Activated T-helper 17 cell treated with anti-CD3 and anti-CD28 coated beads, Interleukin-2, amount 50 U/mL, for 72 hours (primary cell): Measurements from ENCODE around the gene NOX1. TPM values are rescaled to one million over a fixed set of nuclear protein-coding genes. Genes with fewer than 3 reads are reported as not detected.
"Not testable (repeated sequence)": the region's sequence is repeated elsewhere in the genome, so short reads cannot be mapped to it uniquely, and the experiment has no call there.

Experiments used
- ATAC-seq: fragments of 150-1000 bp; cut with Tn5 transposase; replicated peaks from 2 replicates; pipeline ENCODE4 v1.10.0; 2021; ENCODE audit warnings: mild to moderate bottlenecking, moderate library complexity
- H3K27ac Mint-ChIP-seq: one replicate; pipeline ENCODE4 v1.8.0; 2022; ENCODE audit warnings: mixed read lengths
- H3K27me3 Mint-ChIP-seq: one replicate; pipeline ENCODE4 v1.8.0; 2022; ENCODE audit warnings: mixed read lengths
- H3K36me3 Mint-ChIP-seq: one replicate; pipeline ENCODE4 v1.8.0; 2022; ENCODE audit warnings: low read depth, mild to moderate bottlenecking, mixed read lengths
- H3K4me1 Mint-ChIP-seq: one replicate; pipeline ENCODE4 v1.8.0; 2022; ENCODE audit warnings: mixed read lengths
- H3K4me3 Mint-ChIP-seq: one replicate; pipeline ENCODE4 v1.8.0; 2022; ENCODE audit warnings: mild to moderate bottlenecking, mixed read lengths
- H3K9me3 Mint-ChIP-seq: one replicate; pipeline ENCODE4 v1.8.0; 2022; ENCODE audit warnings: mixed read lengths
- total RNA-seq, 2 donors: library from RNA; stranded (reverse); gene quantifications; one replicate each; pipeline ENCODE4 v1.2.3, GENCODE V29; 2022

NOX1 gene
- total RNA-seq, 2 donors from 2014 or later = not detected

DNA sequence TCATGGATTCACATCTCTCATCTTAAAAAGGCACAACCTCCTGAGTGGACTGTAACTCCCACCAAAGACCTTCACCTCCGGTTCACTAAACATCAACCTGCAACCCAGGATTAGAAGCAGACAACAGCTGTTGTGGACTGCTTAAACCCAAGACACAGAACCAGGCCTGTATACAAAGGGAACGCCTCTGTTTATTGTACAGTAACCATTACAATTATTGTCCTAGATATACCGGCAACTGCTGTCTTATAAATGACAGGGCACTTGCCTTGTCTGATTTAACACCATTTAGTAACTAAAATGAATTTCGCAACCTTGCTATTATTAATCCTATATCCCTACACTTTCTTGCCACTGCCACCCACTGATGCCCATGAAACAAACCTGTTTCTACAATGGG lies 76.8 kb downstream of the NOX1 start:
- Mint-ChIP-seq H3K27me3 (no peaks in the 10 kb centered on the region), H3K9me3 (no peaks in the 10 kb centered on the region), H3K27ac (no peak overlapping the region), H3K36me3 (no peaks in the 10 kb centered on the region), H3K4me1 (no peaks in the 10 kb centered on the region), H3K4me3 (no peak overlapping the region)
- no peak for ATAC-seq

DNA sequence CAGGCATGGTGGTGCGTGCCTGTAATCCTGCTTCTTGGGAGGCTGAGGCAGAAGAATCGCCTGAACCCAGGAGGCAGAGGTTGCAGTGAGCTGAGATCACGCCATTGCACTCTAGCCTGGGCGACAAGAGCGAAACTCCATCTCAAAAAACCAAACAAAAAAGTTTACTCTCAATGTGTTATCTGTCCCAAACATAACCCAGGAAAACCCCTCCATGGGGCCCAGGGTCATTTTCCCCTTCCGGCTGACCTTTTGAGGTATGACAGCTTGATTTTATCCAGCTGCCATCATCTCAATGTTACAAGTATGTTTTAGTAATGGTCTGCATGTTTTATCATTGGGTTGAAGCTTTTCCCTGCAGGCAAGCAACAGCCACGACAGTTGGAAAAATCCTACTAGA lies 77.8 kb downstream of the NOX1 start:
- H3K27ac Mint-ChIP-seq, H3K4me1 Mint-ChIP-seq, H3K4me3 Mint-ChIP-seq, H3K9me3 Mint-ChIP-seq, H3K27me3 Mint-ChIP-seq, H3K36me3 Mint-ChIP-seq, ATAC-seq: not testable (repeated sequence)

Other genes with a start within 250 kb of the NOX1 start
- gene TSPAN6, start 237.6 kb downstream of the NOX1 start, total RNA-seq = not detected
- gene SRPX2, start 230.2 kb downstream of the NOX1 start, total RNA-seq = not detected
- not detected for gene SYTL4, start 142.2 kb downstream of the NOX1 start, total RNA-seq
- gene CSTF2, start 54.0 kb downstream of the NOX1 start, total RNA-seq = 10 to 100 TPM; 28.8 to 51.2 TPM
- under 1 TPM; 0.13 to 0.34 TPM for gene XKRX, start 54.6 kb upstream of the NOX1 start, total RNA-seq
- gene ARL13A, start 95.3 kb upstream of the NOX1 start, total RNA-seq = not detected
- gene TRMT2B, start 177.8 kb upstream of the NOX1 start, total RNA-seq = 10 to 100 TPM; 25.7 to 29.2 TPM
- not detected for gene TMEM35A, start 204.5 kb upstream of the NOX1 start, total RNA-seq
- gene CENPI, start 223.8 kb upstream of the NOX1 start, total RNA-seq = 10 to 100 TPM; 18.6 to 28.1 TPM